Transverse colon (tissue), 4 donors: ENCODE measurements around the gene PCDHB15. TPM values are rescaled to one million over a fixed set of nuclear protein-coding genes. Genes with fewer than 3 reads are reported as not detected.
A peak's percentile ranks its signal among the peaks of the same experiment; 100 is the strongest.
"Not testable (repeated sequence)": the region's sequence is repeated elsewhere in the genome, so short reads cannot be mapped to it uniquely, and the experiment has no call there.

Experiments used
- DNase-seq: peaks from one replicate; pipeline ENCODE4 v3.0.0-alpha.2; 2019
- H3K27ac ChIP-seq, 4 donors: fragments of 200-600 bp; sonication (generic); 2 replicates each; pipeline ENCODE4 v1.5.1; 2016 to 2018; ENCODE audit warnings: inconsistent platforms in 4 of 4
- H3K27me3 ChIP-seq: fragments of 200-600 bp; sonication (generic); 2 replicates; pipeline ENCODE4 v1.5.1; 2017; ENCODE audit warnings: inconsistent platforms
- H3K36me3 ChIP-seq, 4 donors: fragments of 200-600 bp; sonication (generic); 2 replicates each; pipeline ENCODE4 v1.5.1; 2017 to 2019; ENCODE audit warnings: inconsistent platforms in 4 of 4
- H3K4me1 ChIP-seq, 4 donors: fragments of 200-600 bp; sonication (generic); 2 replicates each; pipeline ENCODE4 v1.5.1; 2017 to 2020; ENCODE audit warnings: inconsistent platforms in 4 of 4
- H3K4me3 ChIP-seq, 4 donors: fragments of 200-600 bp; sonication (generic); 1 replicate in 1 of 4; 2 replicates in 3 of 4; pipeline versions ENCODE4 v1.5.1 to v1.6.1; 2017 to 2019; ENCODE audit warnings: inconsistent platforms in 4 of 4
- H3K9me3 ChIP-seq, 2 donors: fragments of 200-600 bp; sonication (generic); 2 replicates each; pipeline ENCODE4 v1.5.1; 2017 to 2019; ENCODE audit warnings: inconsistent platforms in 2 of 2
- CTCF ChIP-seq, 5 experiments: fragments of 200-600 bp in 3 of 5; fragments of 450-650 bp in 2 of 5; sonication (generic) in 3 of 5; IDR thresholded peaks; 1 replicate in 2 of 5; 2 replicates in 3 of 5; pipeline ENCODE4 v1.5.1; 2016 to 2017; ENCODE audit warnings: antibody characterized with exemption in 5 of 5, inconsistent platforms in 3 of 5, mild to moderate bottlenecking in 2 of 5, moderate library complexity in 1 of 5
- EP300 ChIP-seq: sonication (generic); formaldehyde crosslinking; IDR thresholded peaks from one replicate; pipeline ENCODE4 v1.6.1; 2017; ENCODE audit warnings: antibody characterized with exemption, low read depth
- POLR2A ChIP-seq: fragments of 450-650 bp; IDR thresholded peaks from one replicate; pipeline ENCODE4 v1.6.1; 2016; ENCODE audit warnings: antibody characterized with exemption, mild to moderate bottlenecking, moderate library complexity
- POLR2AphosphoS5 ChIP-seq, 3 donors: sonication (generic); formaldehyde crosslinking; IDR thresholded peaks; one replicate each; pipeline ENCODE4 v1.6.1; 2016; ENCODE audit warnings: antibody characterized with exemption in 3 of 3
- WGBS, 2 donors: methylation state at CpG; one replicate each; pipeline ENCODE4 v1.1.5; 2018; ENCODE audit warnings: low coverage in 1 of 2; 5-methylcytosine and 5-hydroxymethylcytosine counted together
- in situ Hi-C, 4 donors: fragments of 200-750 bp; cut with MboI; loops; one replicate each; pipeline versions ENCODE4 v1.15.0 to v1.15.1; 2017; ENCODE audit warnings: low sequenced_read_pairs in 3 of 4, low pct_ligation_motif_present in 1 of 4, low pct_unique_long_range_greater_than_20kb in 1 of 4
- intact Hi-C: fragments of 100-400 bp; cut with DNase I; formaldehyde crosslinking; loops from one replicate; pipeline ENCODE4 v1.15.1; 2023; ENCODE audit warnings: low total_unique reads
- total RNA-seq, 4 donors: library from RNA; depleted of rRNA; stranded (reverse); fragments of >200 nt; gene quantifications; one replicate each; pipeline ENCODE4 v1.1.0, GENCODE V29; 2016

Gene PCDHB15
- total RNA-seq, 4 donors from 2014 or later, result 0.75 to 5.6 (median 1.1) TPM

- intact Hi-C loops (no loop called here), in situ Hi-C loops (loop anchor here (25.0 kb wide), 2 partner anchors 164 to 339 kb away; partner anchors contain the start of genes PCDHGA7 (in 1 of the 4), PCDHGA8 (in 1 of the 4), PCDHGB4 (in 1 of the 4) and PCDHGB5 (in 1 of the 4))
- DNase-seq, result no peak
- Histone ChIP-seq H3K4me3 (peak within 1 kb of the TSS in 1 of 4 donors; percentile 28), H3K9me3 (peaks cover 44 to 68% of the 10 kb centered on the region in 2 donors), H3K4me1 (peaks cover 0 to 2% (median 0%) of the 10 kb centered on the region in 4 donors), H3K27me3 (no peaks in the 10 kb centered on the region), H3K36me3 (no peaks in the 10 kb centered on the region), H3K27ac (no peak within 1 kb of the TSS)
- WGBS, 2 donors, result 28 to 45% methylated on average over 10 to 15 of the region's 15 CpGs
- TF ChIP-seq CTCF (IDR thresholded peaks at IDR 0.05), result peak in 2 of 5 experiments; percentile 6 to 16
- TF ChIP-seq POLR2A, result no peak
- no peak for TF ChIP-seq POLR2AphosphoS5 (IDR thresholded peaks at IDR 0.05)
These were observed 21.9 kb upstream of the PCDHB15 start, which contains the start of gene PCDHB14 for GRCh38 chr5:141223112-141223783. Gene PCDHB14, plus strand, starts transcription at chr5:141223343. Its CDS starts 163 bp downstream, at chr5:141223506.

GRCh38 chr5:141224844-141225243 is 20.4 kb upstream of the PCDHB15 start:
- 59% methylated on average over 17 of the region's 40 CpGs; no CpG with 5 or more reads in 1 of the 2 donors for WGBS, 2 donors
- H3K27me3 ChIP-seq, H3K4me1 ChIP-seq, H3K4me3 ChIP-seq, H3K27ac ChIP-seq, DNase-seq, intact Hi-C loops, H3K36me3 ChIP-seq: not testable (repeated sequence)
- H3K9me3 ChIP-seq, result peaks cover 47 to 62% of the 10 kb centered on the region in 2 donors
- in situ Hi-C loops, result loop anchor here (25.0 kb wide), 2 partner anchors 162 to 337 kb away; partner anchors contain the start of genes PCDHGA7 (in 1 of the 4), PCDHGA8 (in 1 of the 4), PCDHGB4 (in 1 of the 4) and PCDHGB5 (in 1 of the 4)

DNA sequence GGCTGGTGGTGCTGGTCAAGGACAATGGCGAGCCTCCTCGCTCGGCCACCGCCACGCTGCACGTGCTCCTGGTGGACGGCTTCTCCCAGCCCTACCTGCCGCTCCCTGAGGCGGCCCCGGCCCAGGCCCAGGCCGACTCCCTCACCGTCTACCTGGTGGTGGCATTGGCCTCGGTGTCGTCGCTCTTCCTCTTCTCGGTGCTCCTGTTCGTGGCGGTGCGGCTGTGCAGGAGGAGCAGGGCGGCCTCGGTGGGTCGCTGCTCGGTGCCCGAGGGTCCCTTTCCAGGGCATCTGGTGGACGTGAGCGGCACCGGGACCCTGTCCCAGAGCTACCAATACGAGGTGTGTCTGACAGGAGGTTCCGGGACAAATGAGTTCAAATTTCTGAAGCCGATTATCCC is 19.8 kb upstream of the PCDHB15 start:
- H3K4me3 ChIP-seq, H3K4me1 ChIP-seq, H3K27ac ChIP-seq, DNase-seq, in situ Hi-C loops, H3K27me3 ChIP-seq, H3K36me3 ChIP-seq, intact Hi-C loops: not testable (repeated sequence)
- WGBS, 2 donors, result 48 to 100% methylated on average over 1 to 15 of the region's 30 CpGs
- peaks cover 44 to 62% of the 10 kb centered on the region in 2 donors for H3K9me3 ChIP-seq

DNA sequence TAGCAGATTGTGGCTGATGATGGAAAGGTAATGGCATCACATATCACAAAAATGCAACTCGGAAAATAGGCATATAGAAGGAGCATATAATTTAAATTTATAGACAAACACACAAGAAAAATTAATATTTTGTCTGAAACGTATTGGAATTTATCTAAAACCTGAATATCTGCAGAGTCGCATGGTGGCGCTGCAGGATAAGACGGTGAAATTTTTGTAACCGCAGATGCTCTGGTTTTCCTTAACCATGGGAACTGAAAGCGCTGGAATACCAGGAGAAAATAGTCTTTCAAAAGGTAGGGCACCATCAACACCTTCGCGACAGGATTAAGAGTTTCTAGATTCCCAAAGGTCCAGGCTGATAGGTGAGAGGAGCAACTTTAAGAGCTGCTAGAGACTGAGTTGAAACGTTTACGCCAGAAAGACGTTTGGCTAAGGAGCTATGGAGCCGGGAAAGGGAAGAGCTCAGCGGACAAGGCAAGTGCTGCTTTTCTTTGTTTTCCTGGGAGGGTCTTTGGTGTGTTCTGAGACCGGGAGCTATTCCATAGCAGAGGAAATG is 11.0 kb upstream of the PCDHB15 start:
- peak overlapping the region in 1 of 4 donors; percentile 3 for H3K4me3 ChIP-seq

DNA sequence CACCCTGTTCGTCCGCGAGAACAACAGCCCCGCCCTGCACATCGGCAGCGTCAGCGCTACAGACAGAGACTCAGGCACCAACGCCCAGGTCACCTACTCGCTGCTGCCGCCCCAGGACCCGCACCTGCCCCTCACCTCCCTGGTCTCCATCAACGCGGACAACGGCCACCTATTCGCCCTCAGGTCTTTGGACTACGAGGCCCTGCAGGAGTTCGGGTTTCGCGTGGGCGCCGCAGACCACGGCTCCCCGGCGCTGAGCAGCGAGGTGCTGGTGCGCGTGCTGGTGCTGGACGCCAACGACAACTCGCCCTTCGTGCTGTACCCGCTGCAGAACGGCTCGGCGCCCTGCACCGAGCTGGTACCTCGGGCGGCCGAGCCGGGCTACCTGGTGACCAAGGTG is 9.3 kb upstream of the PCDHB15 start:
- DNase-seq, H3K4me3 ChIP-seq, H3K36me3 ChIP-seq, H3K27me3 ChIP-seq, H3K4me1 ChIP-seq, H3K27ac ChIP-seq, in situ Hi-C loops, intact Hi-C loops: not testable (repeated sequence)
- H3K9me3 ChIP-seq, result peaks cover 73 to 98% of the 10 kb centered on the region in 2 donors
- 75% methylated on average over 40 of the region's 40 CpGs; no CpG with 5 or more reads in 1 of the 2 donors for WGBS, 2 donors

More for the DNA sequence above, 11.0 kb upstream of the PCDHB15 start:
- no peaks in the 10 kb centered on the region for H3K4me1 ChIP-seq
- no peak for DNase-seq
- no peak for TF ChIP-seq POLR2A
- TF ChIP-seq CTCF (IDR thresholded peaks at IDR 0.05), result peak in 1 of 5 experiments; percentile 14
- TF ChIP-seq EP300, result no peak
- TF ChIP-seq POLR2AphosphoS5 (IDR thresholded peaks at IDR 0.05), result no peak
- no peaks in the 10 kb centered on the region for H3K27me3 ChIP-seq
- peaks cover 65 to 89% of the 10 kb centered on the region in 2 donors for H3K9me3 ChIP-seq
- intact Hi-C loops (no loop called here), in situ Hi-C loops (no loop called here)
- 2 to 23% methylated on average over 6 to 15 of the region's 15 CpGs for WGBS, 2 donors
- H3K27ac ChIP-seq, result no peak overlapping the region
- no peaks in the 10 kb centered on the region for H3K36me3 ChIP-seq
